Right atrium auricular region (tissue), 2 donors: ENCODE data around the gene COL5A2. TPM values are rescaled to one million over a fixed set of nuclear protein-coding genes. Genes with fewer than 3 reads are reported as not detected.

Experiments used
- DNase-seq: peaks from one replicate; pipeline ENCODE4 v3.0.0-alpha.2; 2019; ENCODE audit warnings: low spot score
- H3K27ac ChIP-seq, 2 donors: fragments of 200-600 bp; sonication (generic); 1 replicate in 1 of 2; 2 replicates in 1 of 2; pipeline ENCODE4 v1.5.1; 2016 to 2019
- H3K27me3 ChIP-seq, 2 donors: fragments of 200-600 bp; sonication (generic); one replicate each; pipeline versions ENCODE4 v1.5.1 to v1.6.0; 2017 to 2019
- H3K36me3 ChIP-seq: fragments of 200-600 bp; sonication (generic); one replicate; pipeline ENCODE4 v1.5.1; 2016
- H3K4me1 ChIP-seq, 2 donors: fragments of 200-600 bp; sonication (generic); one replicate each; pipeline versions ENCODE4 v1.5.1 to v1.6.0; 2017 to 2019
- H3K4me3 ChIP-seq, 2 donors: fragments of 200-600 bp; sonication (generic); 1 replicate in 1 of 2; 2 replicates in 1 of 2; pipeline ENCODE4 v1.5.1; 2017 to 2019; ENCODE audit warnings: mild to moderate bottlenecking in 1 of 2, moderate library complexity in 1 of 2
- H3K9me3 ChIP-seq, 2 donors: fragments of 200-600 bp; sonication (generic); one replicate each; pipeline ENCODE4 v1.5.1; 2019
- CTCF ChIP-seq, 2 donors: fragments of 200-600 bp; sonication (generic); IDR thresholded peaks; one replicate each; pipeline ENCODE4 v1.5.1; 2019; ENCODE audit warnings: antibody characterized with exemption in 2 of 2
- total RNA-seq, 2 donors: library from RNA; depleted of rRNA; stranded (reverse); fragments of >200 nt; gene quantifications; one replicate each; pipeline ENCODE4 v1.1.0, GENCODE V29; 2016

The COL5A2 gene
- total RNA-seq, 2 donors from 2014 or later = 15.8 to 24.8 TPM

DNA sequence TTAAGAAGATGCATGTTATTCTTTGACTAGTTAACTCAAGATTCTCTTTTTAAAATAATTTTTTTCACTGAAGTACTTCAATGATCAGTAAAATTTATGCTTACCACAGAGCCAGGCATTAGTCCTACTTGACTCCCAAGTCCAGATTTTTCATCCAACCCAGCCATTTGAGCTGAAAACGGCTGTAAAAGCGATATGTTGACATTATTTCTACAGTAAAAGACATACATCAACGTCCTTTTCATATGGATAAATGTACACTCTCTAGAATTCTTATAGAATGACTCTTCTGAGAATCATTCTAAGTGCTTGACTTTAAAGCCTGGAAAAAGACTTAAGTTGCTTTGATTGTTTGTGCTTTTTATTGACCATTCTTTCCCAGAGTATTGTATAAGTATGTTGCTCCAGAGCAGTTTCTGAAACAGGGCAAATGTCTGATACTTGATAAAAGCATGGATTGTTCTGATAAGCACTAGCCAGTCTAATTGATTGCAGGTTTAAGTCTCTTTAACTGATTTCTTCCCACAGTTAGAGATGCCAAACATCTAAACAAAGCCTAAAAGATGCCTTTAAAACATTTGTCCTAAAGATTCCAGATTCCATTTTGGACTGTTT lies 90.9 kb downstream of the COL5A2 start:
- no peaks in the 10 kb centered on the region for H3K9me3 ChIP-seq
- peaks cover 0 to 17% of the 10 kb centered on the region in 2 donors for H3K4me1 ChIP-seq
- no peak for DNase-seq
- H3K4me3 ChIP-seq = no peak overlapping the region
- H3K27ac ChIP-seq = no peak overlapping the region
- peaks cover 6% of the 10 kb centered on the region for H3K36me3 ChIP-seq
- TF ChIP-seq CTCF (IDR thresholded peaks at IDR 0.05) = no peak
- no peaks in the 10 kb centered on the region for H3K27me3 ChIP-seq

- peaks cover 6% of the 10 kb centered on the region for H3K36me3 ChIP-seq
- DNase-seq = no peak
- TF ChIP-seq CTCF (IDR thresholded peaks at IDR 0.05) = no peak
- no peaks in the 10 kb centered on the region for H3K27me3 ChIP-seq
- no peak overlapping the region for H3K27ac ChIP-seq
- no peak overlapping the region for H3K4me3 ChIP-seq
- no peaks in the 10 kb centered on the region for H3K4me1 ChIP-seq
- no peaks in the 10 kb centered on the region for H3K9me3 ChIP-seq
These were observed 92.9 kb downstream of the COL5A2 start for GRCh38 chr2:189086710-189087109.

DNA sequence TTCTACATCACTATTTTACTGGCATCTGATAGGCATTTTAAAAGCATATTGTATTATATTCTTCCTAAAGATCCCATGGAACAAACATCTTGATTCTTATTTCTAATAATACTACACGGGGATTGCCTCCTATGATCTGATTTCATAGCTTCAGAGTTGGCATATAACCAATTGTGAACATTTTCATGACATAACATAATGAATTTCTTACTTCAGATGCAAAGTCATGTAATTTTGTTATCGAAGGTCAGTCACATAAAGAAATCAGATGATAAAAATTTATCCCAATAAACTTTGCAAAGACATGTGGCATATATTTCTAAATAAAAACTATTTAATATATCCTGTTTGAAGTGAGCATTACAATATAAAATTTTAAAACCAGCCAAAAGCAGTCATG lies 93.3 kb downstream of the COL5A2 start:
- no peak for DNase-seq
- H3K27me3 ChIP-seq = no peaks in the 10 kb centered on the region
- H3K36me3 ChIP-seq = peaks cover 6% of the 10 kb centered on the region
- H3K4me3 ChIP-seq = no peak overlapping the region
- no peaks in the 10 kb centered on the region for H3K4me1 ChIP-seq
- H3K9me3 ChIP-seq = no peaks in the 10 kb centered on the region
- H3K27ac ChIP-seq = no peak overlapping the region
- no peak for TF ChIP-seq CTCF (IDR thresholded peaks at IDR 0.05)

- TF ChIP-seq CTCF (IDR thresholded peaks at IDR 0.05) = no peak
- Histone ChIP-seq H3K36me3 (peaks cover 6% of the 10 kb centered on the region), H3K4me1 (no peaks in the 10 kb centered on the region), H3K27me3 (no peaks in the 10 kb centered on the region), H3K4me3 (no peak overlapping the region), H3K27ac (no peak overlapping the region), H3K9me3 (no peaks in the 10 kb centered on the region)
- DNase-seq = no peak
These were observed 96.0 kb downstream of the COL5A2 start for GRCh38 chr2:189083606-189084005.

- H3K36me3 ChIP-seq = peaks cover 6% of the 10 kb centered on the region
These were observed 96.5 kb downstream of the COL5A2 start for GRCh38 chr2:189083106-189083505.

More at GRCh38 chr2:189083106-189083505, 96.5 kb downstream of the COL5A2 start:
- Histone ChIP-seq H3K27ac (no peak overlapping the region), H3K4me3 (no peak overlapping the region), H3K9me3 (no peaks in the 10 kb centered on the region), H3K27me3 (no peaks in the 10 kb centered on the region), H3K4me1 (no peaks in the 10 kb centered on the region)
- DNase-seq = no peak
- TF ChIP-seq CTCF (IDR thresholded peaks at IDR 0.05) = no peak
